Right lobe of liver (tissue), 4 donors: ENCODE results near the gene BICDL2.

ENCODE experiments used
- POLR2A ChIP-seq: fragments of 450-650 bp; IDR thresholded peaks from one replicate; pipeline ENCODE4 v1.6.1; 2017; ENCODE audit warnings: antibody characterized with exemption, mild to moderate bottlenecking
- TF ChIP-seq, protein P1 (sequence below), 4 donors: fragments of 200-600 bp in 3 of 4; fragments of 450-650 bp in 1 of 4; IDR thresholded peaks; one replicate each; pipeline versions ENCODE4 v1.5.1 to v1.8.0; 2016 to 2022; ENCODE audit warnings: antibody characterized with exemption in 4 of 4, mild to moderate bottlenecking in 2 of 4
- donor health status: DM: no; HTN: no; CAD: no.
- donor health status: DM: no; HTN: no; CAD: no.
- donor health status: DM: no; HTN: yes; CAD: no.

- TF ChIP-seq, protein P1, sequence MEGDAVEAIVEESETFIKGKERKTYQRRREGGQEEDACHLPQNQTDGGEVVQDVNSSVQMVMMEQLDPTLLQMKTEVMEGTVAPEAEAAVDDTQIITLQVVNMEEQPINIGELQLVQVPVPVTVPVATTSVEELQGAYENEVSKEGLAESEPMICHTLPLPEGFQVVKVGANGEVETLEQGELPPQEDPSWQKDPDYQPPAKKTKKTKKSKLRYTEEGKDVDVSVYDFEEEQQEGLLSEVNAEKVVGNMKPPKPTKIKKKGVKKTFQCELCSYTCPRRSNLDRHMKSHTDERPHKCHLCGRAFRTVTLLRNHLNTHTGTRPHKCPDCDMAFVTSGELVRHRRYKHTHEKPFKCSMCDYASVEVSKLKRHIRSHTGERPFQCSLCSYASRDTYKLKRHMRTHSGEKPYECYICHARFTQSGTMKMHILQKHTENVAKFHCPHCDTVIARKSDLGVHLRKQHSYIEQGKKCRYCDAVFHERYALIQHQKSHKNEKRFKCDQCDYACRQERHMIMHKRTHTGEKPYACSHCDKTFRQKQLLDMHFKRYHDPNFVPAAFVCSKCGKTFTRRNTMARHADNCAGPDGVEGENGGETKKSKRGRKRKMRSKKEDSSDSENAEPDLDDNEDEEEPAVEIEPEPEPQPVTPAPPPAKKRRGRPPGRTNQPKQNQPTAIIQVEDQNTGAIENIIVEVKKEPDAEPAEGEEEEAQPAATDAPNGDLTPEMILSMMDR (IDR thresholded peaks at IDR 0.05): no peak
- no peak for TF ChIP-seq POLR2A
Measured at GRCh38 chr16:3014971-3015370, 21.8 kb downstream of the BICDL2 start.
